K562 (cell line): ENCODE data around the gene ATP8B4. TPM values are rescaled to one million over a fixed set of nuclear protein-coding genes. Genes with fewer than 3 reads are reported as not detected.

Experiments used
- ATAC-seq: fragments of 200-7000 bp; cut with Tn5 transposase; 3 replicates; pipeline ENCODE4 v1.9.1; 2020; ENCODE audit warnings: moderate library complexity
- BruUV-seq: library from RNA; stranded (reverse); fragments of 400-500 nt; replicated peaks from 2 replicates; lab custom pipeline; 2021; lab: Mats Ljungman, UMichigan
- CTCF ChIA-PET: fragments of 300-600 bp; formaldehyde crosslinking; extraction: SDS; loops from one replicate; lab custom pipeline; 2021; ENCODE audit warnings: low intra/inter-chr PET ratio; lab: Yijun Ruan, JAX
- POLR2A ChIA-PET: fragments of 300-600, 350-650 bp; sonication (Branson Sonifier 250); formaldehyde crosslinking; extraction: SDS; loops from one replicate; lab custom pipeline; 2021; ENCODE audit warnings: antibody characterized with exemption, inconsistent platforms; lab: Yijun Ruan, JAX
- DNase-seq, 4 experiments: peaks; one replicate each; pipeline versions ENCODE4 v3.0.0 to v3.0.0-alpha.2; 2011 to 2018; ENCODE audit warnings: low spot score in 3 of 4, mixed read lengths in 3 of 4; ENCODE audit errors: extremely low read depth in 1 of 4
- FAIRE-seq: peaks from 2 replicates; lab custom pipeline; 2011; peaks lifted over from hg19 to GRCh38; lab: Jason Lieb, UNC
- H2AFZ ChIP-seq: 2 replicates; pipeline ENCODE4 v1.6.0; 2011; ENCODE audit warnings: low read depth, low read length, control low read depth, inconsistent platforms
- H3K27ac ChIP-seq: fragments of 200-600 bp; 3 replicates; pipeline ENCODE4 v1.8.0; 2011; ENCODE audit warnings: low read depth, mild to moderate bottlenecking, control low read depth, inconsistent platforms, low read length, moderate library complexity, mixed read lengths; ENCODE audit errors: extremely low read depth
- H3K27me3 ChIP-seq, 2 experiments: fragments of 300-600 bp in 1 of 2; 2 replicates in 1 of 2; 3 replicates in 1 of 2; pipeline versions ENCODE4 v1.6.0 to v1.8.0; 2011; ENCODE audit warnings: inconsistent platforms in 2 of 2, low read length in 2 of 2, mild to moderate bottlenecking in 1 of 2, mixed read lengths in 1 of 2, moderate library complexity in 1 of 2; ENCODE audit not compliant: control insufficient read depth in 2 of 2, insufficient read depth in 2 of 2
- H3K36me3 ChIP-seq: fragments of 300-600 bp; 3 replicates; pipeline ENCODE4 v1.8.0; 2011; ENCODE audit warnings: mild to moderate bottlenecking, low read length, inconsistent platforms; ENCODE audit not compliant: control insufficient read depth, insufficient read depth
- H3K4me1 ChIP-seq, 2 experiments: fragments of 200-600 bp in 1 of 2; replicated peaks in 1 of 2; 2 replicates in 1 of 2; 3 replicates in 1 of 2; pipeline versions ENCODE4 v1.5.1 to v1.8.0; 2011; ENCODE audit warnings: inconsistent platforms in 2 of 2, low read length in 2 of 2, mild to moderate bottlenecking in 1 of 2, mixed read lengths in 1 of 2, moderate library complexity in 1 of 2; ENCODE audit not compliant: control insufficient read depth in 2 of 2, insufficient read depth in 2 of 2
- H3K4me2 ChIP-seq: 2 replicates; pipeline ENCODE4 v1.6.1; 2011; ENCODE audit warnings: low read length, control low read depth, inconsistent platforms, mixed read lengths; ENCODE audit not compliant: insufficient read depth
- H3K4me3 ChIP-seq: fragments of 200-600 bp; sonication (generic), shearing (Covaris generic); 2 replicates; pipeline ENCODE4 v1.5.1; 2016; ENCODE audit warnings: control low read depth, inconsistent platforms
- H3K79me2 ChIP-seq: fragments of 200-600 bp; 3 replicates; pipeline ENCODE4 v1.8.0; 2011; ENCODE audit warnings: low read length, inconsistent platforms; ENCODE audit not compliant: control insufficient read depth, insufficient read depth
- H3K9ac ChIP-seq, 2 experiments: 2 replicates each; pipeline versions ENCODE4 v1.6.0 to v1.6.1; 2011; ENCODE audit warnings: low read depth in 2 of 2, low read length in 2 of 2, control low read depth in 1 of 2, inconsistent platforms in 1 of 2, mild to moderate bottlenecking in 1 of 2, mixed read lengths in 1 of 2; ENCODE audit not compliant: insufficient read depth in 1 of 2
- H3K9me1 ChIP-seq: one replicate; pipeline ENCODE4 v1.6.0; 2011; ENCODE audit warnings: inconsistent platforms, mild to moderate bottlenecking, low read length, moderate library complexity; ENCODE audit not compliant: control insufficient read depth, insufficient read depth
- H3K9me3 ChIP-seq: replicated peaks from 2 replicates; pipeline ENCODE4 v1.5.1; 2011; ENCODE audit warnings: low read depth, low read length, inconsistent platforms; ENCODE audit not compliant: control insufficient read depth, insufficient read depth
- H4K20me1 ChIP-seq: replicated peaks from 2 replicates; pipeline ENCODE4 v1.6.1; 2011; ENCODE audit warnings: low read length, inconsistent platforms, mixed read lengths; ENCODE audit not compliant: control insufficient read depth, insufficient read depth
- NR1H2 ChIP-seq: sonication (generic); formaldehyde crosslinking; IDR thresholded peaks from 2 replicates; pipeline ENCODE4 v1.4.0; 2020; ENCODE audit warnings: mild to moderate bottlenecking, missing genetic modification reagents
- SPI1 ChIP-seq: IDR thresholded peaks from 2 replicates; pipeline ENCODE4 v1.6.1; 2011; ENCODE audit warnings: low read depth, low read length, control low read depth, borderline replicate concordance
- WGBS: fragments of 100-300 bp; shearing (Covaris generic); methylation state at CpG from one replicate; pipeline ENCODE4 v1.1.6; 2016; ENCODE audit warnings: low coverage, mixed read lengths; ENCODE audit not compliant: insufficient coverage; ENCODE audit errors: missing lambda C conversion rate; 5-methylcytosine and 5-hydroxymethylcytosine counted together
- in situ Hi-C: fragments of 300-500 bp; cut with MboI; formaldehyde crosslinking; loops from 4 replicates; pipeline ENCODE4 v1.15.0; 2018; ENCODE audit warnings: inconsistent platforms, mixed read lengths
- intact Hi-C: fragments of 100-400 bp; cut with micrococcal nuclease; formaldehyde crosslinking; loops from 2 replicates; pipeline ENCODE4 v1.14.2; 2022
- polyA plus RNA-seq, 8 experiments: library from polyadenylated mRNA; depleted of rRNA in 4 of 8; stranded (reverse) in 5 of 8; unstranded in 3 of 8; fragments of >200 nt; fragmentation: Nextera tagmentation in 2 of 8; fragmentation: Illumina TruSeq in 1 of 8; extraction: Ambion mirVana in 2 of 8; extraction: Trizol in 1 of 8; gene quantifications; 2 replicates each; pipeline versions ENCODE4 v1.2.1 to v1.2.3, GENCODE V29; 2011 to 2014; ENCODE audit warnings: inconsistent platforms in 1 of 8, missing spikeins in 1 of 8
- total RNA-seq, 7 experiments: library from RNA; depleted of rRNA in 6 of 7; stranded (reverse); fragments of >200 nt in 6 of 7; fragmentation: Illumina TruSeq in 2 of 7; extraction: Trizol in 2 of 7; gene quantifications; 2 replicates each; pipeline versions ENCODE4 v1.2.1 to v1.2.3, GENCODE V29; 2011 to 2021; ENCODE audit warnings: low replicate concordance in 1 of 7
- TF ChIP-seq, protein P1 (sequence below): fragments of 250-450 bp; sonication (Bioruptor Pico); IDR thresholded peaks from 2 replicates; pipeline ENCODE4 v1.9.0; 2021; ENCODE audit warnings: mild to moderate bottlenecking
- TF ChIP-seq, protein P2 (sequence below): fragments of 250-450 bp; sonication (Bioruptor Pico); IDR thresholded peaks from 2 replicates; pipeline ENCODE4 v1.4.0; 2020; ENCODE audit warnings: mild to moderate bottlenecking, moderate library complexity

ATP8B4 gene
- total and polyA plus RNA-seq, 9 of the 15 experiments (the other 6 are each of a cell fraction or from before 2014, with no cell fraction given), result 0.14 to 2.5 (median 0.44) TPM

DNA sequence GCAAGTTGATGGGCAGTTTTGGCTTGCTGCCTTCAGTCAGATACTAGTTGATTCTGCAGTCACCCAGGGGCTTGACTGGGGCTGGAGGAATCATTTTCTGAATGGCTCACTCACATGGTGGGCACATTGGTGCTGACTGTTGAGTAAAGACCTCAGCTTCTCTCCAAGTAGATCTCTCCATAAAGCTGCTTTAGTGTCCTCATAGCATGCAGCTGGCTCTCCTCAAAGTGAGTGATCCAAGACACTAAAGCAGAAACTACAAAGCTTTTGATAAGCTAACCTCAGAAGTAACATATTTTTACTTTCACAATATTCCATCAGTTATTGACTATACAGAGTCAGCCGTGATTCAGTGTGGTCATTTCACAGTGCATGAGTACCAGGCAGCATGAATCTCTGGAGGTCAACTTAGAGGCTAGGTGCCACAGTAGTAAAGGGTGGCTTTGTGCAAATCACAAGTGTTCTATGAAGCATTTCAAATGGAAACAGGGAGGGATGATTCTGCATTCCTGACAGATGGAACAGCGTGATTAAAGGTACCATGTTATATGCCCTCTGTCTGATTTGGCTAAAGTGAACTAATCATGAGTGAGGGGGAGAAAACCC lies 24.3 kb upstream of the ATP8B4 start:
- H3K79me2 ChIP-seq, result no peaks in the 10 kb centered on the region
- no peak overlapping the region for H3K4me3 ChIP-seq
- no peaks in the 10 kb centered on the region for H3K27me3 ChIP-seq
- FAIRE-seq (no peak), ATAC-seq (no peak), DNase-seq (no peak)
- H4K20me1 ChIP-seq, result no peaks in the 10 kb centered on the region
- H3K9ac ChIP-seq, result no peak overlapping the region
- no peak for TF ChIP-seq NR1H2 (CRISPR knock-in tag)
- TF ChIP-seq, protein P1, sequence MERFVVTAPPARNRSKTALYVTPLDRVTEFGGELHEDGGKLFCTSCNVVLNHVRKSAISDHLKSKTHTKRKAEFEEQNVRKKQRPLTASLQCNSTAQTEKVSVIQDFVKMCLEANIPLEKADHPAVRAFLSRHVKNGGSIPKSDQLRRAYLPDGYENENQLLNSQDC (CRISPR knock-in tag), result no peak
- no peak overlapping the region for H3K27ac ChIP-seq
- ChIA-PET POLR2A (no interaction called here), CTCF (interaction anchor here (0.6 kb wide), 1 partner anchor 167 kb away, joined by 3 read pairs; no protein-coding TSS in a partner anchor)
- intact Hi-C loops (loop anchor here (5.0 to 10.0 kb wide), 3 partner anchors 269 to 1281 kb away; partner anchors contain the start of gene FGF7), in situ Hi-C loops (loop anchor here (10.0 to 25.0 kb wide), 2 partner anchors 1289 to 1781 kb away; no protein-coding TSS in a partner anchor)
- no peak overlapping the region for H2AFZ ChIP-seq
- no peaks in the 10 kb centered on the region; a peak in 2 of 5 replicates for H3K4me1 ChIP-seq
- no peak overlapping the region for H3K4me2 ChIP-seq
- no peaks in the 10 kb centered on the region for H3K9me3 ChIP-seq
- no TSS peak for BruUV-seq
- no peaks in the 10 kb centered on the region for H3K36me3 ChIP-seq
- 21% methylated on average over 2 of the region's 2 CpGs for WGBS
- H3K9me1 ChIP-seq, result no peaks in the 10 kb centered on the region

DNA sequence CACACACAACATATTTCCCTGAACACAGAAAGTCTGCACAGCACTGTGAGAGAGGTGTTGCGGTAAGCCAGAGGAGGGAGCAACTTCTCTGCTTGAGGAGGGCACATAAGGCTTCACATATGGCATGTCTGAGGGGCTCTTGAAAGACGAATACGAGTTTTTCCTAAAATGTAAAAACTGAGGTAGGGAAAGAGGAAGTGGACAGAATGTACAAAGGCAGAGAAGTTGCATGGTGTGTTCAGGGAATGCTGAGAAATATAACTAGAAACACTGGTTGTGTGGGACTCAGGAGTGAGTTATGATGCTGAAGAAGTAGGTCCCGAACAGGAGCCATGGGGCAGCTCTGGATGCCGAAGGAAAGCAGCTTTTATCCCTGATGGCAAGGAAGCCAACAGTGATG lies 22.8 kb upstream of the ATP8B4 start:
- intact Hi-C loops (loop anchor here (5.0 to 10.0 kb wide), 3 partner anchors 267 to 1280 kb away; partner anchors contain the start of gene FGF7), in situ Hi-C loops (loop anchor here (10.0 to 25.0 kb wide), 2 partner anchors 1287 to 1780 kb away; no protein-coding TSS in a partner anchor)
- 15% methylated on average over 5 of the region's 5 CpGs for WGBS
- Histone ChIP-seq H3K4me2 (no peak overlapping the region), H3K36me3 (no peaks in the 10 kb centered on the region), H3K27me3 (no peaks in the 10 kb centered on the region), H3K9me3 (no peaks in the 10 kb centered on the region), H3K79me2 (no peaks in the 10 kb centered on the region), H3K4me3 (no peak overlapping the region), H3K27ac (no peak overlapping the region), H4K20me1 (no peaks in the 10 kb centered on the region), H3K9ac (no peak overlapping the region), H3K4me1 (peaks cover 0 to 3% of the 10 kb centered on the region in 2 experiments; a peak in 2 of 5 replicates), H3K9me1 (no peaks in the 10 kb centered on the region), H2AFZ (peak overlapping the region; percentile 60)
- FAIRE-seq, result no peak
- ChIA-PET CTCF (no interaction called here), POLR2A (interaction anchor here (0.7 kb wide), 1 partner anchor 14 kb away, joined by 3 read pairs; no protein-coding TSS in a partner anchor)
- TF ChIP-seq, protein P2, sequence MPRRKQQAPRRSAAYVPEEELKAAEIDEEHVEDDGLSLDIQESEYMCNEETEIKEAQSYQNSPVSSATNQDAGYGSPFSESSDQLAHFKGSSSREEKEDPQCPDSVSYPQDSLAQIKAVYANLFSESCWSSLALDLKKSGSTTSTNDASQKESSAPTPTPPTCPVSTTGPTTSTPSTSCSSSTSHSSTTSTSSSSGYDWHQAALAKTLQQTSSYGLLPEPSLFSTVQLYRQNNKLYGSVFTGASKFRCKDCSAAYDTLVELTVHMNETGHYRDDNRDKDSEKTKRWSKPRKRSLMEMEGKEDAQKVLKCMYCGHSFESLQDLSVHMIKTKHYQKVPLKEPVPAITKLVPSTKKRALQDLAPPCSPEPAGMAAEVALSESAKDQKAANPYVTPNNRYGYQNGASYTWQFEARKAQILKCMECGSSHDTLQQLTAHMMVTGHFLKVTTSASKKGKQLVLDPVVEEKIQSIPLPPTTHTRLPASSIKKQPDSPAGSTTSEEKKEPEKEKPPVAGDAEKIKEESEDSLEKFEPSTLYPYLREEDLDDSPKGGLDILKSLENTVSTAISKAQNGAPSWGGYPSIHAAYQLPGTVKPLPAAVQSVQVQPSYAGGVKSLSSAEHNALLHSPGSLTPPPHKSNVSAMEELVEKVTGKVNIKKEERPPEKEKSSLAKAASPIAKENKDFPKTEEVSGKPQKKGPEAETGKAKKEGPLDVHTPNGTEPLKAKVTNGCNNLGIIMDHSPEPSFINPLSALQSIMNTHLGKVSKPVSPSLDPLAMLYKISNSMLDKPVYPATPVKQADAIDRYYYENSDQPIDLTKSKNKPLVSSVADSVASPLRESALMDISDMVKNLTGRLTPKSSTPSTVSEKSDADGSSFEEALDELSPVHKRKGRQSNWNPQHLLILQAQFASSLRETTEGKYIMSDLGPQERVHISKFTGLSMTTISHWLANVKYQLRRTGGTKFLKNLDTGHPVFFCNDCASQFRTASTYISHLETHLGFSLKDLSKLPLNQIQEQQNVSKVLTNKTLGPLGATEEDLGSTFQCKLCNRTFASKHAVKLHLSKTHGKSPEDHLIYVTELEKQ (CRISPR knock-in tag), result no peak
- peak; percentile 94 for TF ChIP-seq SPI1
- DNase-seq, result no peak
- no peak for ATAC-seq
- no TSS peak for BruUV-seq
